ENCODE data around the gene PDZK1. TPM values are rescaled to one million over a fixed set of nuclear protein-coding genes. Genes with fewer than 3 reads are reported as not detected.
"Not testable (repeated sequence)": the region's sequence is repeated elsewhere in the genome, so short reads cannot be mapped to it uniquely, and the experiment has no call there.

Gene PDZK1
- total and polyA plus RNA-seq, 8 donors: 0.13 to 5.1 (median 2.7) TPM; not detected in 2

DNA sequence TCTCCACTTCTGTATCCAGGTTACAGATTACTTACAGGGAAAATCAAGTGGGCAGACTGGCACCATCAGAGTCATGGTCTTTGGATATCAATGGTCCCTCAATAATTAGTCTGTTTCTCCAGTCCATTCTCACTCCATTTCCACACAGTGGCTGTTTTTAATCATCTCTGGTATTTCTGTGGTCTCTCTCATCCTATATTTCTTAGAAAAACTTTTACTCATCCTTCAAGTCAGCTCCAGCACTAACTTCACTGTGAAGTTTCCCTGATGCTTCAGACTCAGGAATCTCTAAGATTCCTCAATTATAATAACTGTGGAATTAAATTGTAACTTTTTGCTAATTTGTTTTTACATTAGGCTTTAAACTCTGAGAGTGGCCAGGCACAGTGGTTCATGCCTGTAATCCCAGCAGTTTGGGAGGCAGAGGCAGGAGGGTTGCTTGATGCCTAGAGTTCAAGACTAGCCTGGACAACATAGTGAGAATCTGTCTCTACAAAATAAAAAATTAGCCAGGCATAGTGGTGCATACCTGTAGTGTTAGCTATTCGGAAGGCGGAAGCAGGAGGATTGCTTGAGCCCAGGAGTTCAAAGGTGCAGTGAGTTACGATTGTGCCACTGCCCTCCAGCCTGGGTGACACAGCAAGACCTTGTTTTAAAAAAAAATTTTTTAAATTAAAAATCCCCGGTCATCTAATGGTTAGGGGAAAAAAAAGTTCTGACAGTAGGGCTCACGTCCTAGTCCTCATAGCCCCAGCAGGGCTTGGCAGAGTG lies 22.7 kb upstream of the PDZK1 start:
- TF ChIP-seq POLR2AphosphoS5 (IDR thresholded peaks at IDR 0.05) (no peak), POLR2A (IDR thresholded peaks at IDR 0.05) (no peak), EP300 (IDR thresholded peaks at IDR 0.05) (no peak)
- TF ChIP-seq, protein P1, sequence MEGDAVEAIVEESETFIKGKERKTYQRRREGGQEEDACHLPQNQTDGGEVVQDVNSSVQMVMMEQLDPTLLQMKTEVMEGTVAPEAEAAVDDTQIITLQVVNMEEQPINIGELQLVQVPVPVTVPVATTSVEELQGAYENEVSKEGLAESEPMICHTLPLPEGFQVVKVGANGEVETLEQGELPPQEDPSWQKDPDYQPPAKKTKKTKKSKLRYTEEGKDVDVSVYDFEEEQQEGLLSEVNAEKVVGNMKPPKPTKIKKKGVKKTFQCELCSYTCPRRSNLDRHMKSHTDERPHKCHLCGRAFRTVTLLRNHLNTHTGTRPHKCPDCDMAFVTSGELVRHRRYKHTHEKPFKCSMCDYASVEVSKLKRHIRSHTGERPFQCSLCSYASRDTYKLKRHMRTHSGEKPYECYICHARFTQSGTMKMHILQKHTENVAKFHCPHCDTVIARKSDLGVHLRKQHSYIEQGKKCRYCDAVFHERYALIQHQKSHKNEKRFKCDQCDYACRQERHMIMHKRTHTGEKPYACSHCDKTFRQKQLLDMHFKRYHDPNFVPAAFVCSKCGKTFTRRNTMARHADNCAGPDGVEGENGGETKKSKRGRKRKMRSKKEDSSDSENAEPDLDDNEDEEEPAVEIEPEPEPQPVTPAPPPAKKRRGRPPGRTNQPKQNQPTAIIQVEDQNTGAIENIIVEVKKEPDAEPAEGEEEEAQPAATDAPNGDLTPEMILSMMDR (IDR thresholded peaks at IDR 0.05): no peak
- WGBS, 5 donors: 62 to 78% (median 70%) methylated on average over 5 of the region's 5 CpGs

DNA sequence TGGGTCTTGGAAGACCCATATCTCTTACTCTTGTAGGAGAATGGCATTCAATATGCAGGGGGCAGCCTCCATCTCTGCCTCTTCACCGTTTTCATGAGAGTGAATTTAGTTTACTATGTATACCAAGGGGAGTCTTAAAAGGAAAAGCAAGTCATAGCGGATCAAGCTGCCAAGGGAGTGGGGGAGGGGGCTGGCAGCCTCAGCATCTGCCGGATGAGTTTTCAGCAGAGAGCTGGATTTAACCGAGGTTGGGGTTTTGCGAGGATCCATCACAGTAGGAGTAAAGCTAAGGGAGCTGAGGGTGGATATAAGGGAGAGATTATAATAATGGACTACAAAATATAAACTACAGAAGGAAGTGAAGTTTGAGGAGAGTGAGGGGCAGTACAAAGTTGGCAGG lies 22.0 kb upstream of the PDZK1 start:
- DNase-seq: no peak
- Histone ChIP-seq H3K27ac (no peak overlapping the region), H3K27me3 (no peaks in the 10 kb centered on the region), H3K36me3 (no peaks in the 10 kb centered on the region), H3K4me1 (no peaks in the 10 kb centered on the region), H3K4me3 (no peak overlapping the region), H3K9me3 (no peaks in the 10 kb centered on the region)
- TF ChIP-seq POLR2A (IDR thresholded peaks at IDR 0.05): no peak
- TF ChIP-seq, protein P1 (IDR thresholded peaks at IDR 0.05): no peak
- no peak for TF ChIP-seq POLR2AphosphoS5 (IDR thresholded peaks at IDR 0.05)
- no peak for TF ChIP-seq EP300 (IDR thresholded peaks at IDR 0.05)
- WGBS, 5 donors: 56 to 71% (median 69%) methylated on average over 5 of the region's 5 CpGs
- intact Hi-C loops (cut with DNase I; ENCODE audit: low total_unique reads): no loop called here

More for the DNA sequence above, 22.7 kb upstream of the PDZK1 start:
- Histone ChIP-seq H3K9me3 (no peaks in the 10 kb centered on the region), H3K36me3 (no peaks in the 10 kb centered on the region), H3K27me3 (no peaks in the 10 kb centered on the region), H3K4me1 (no peaks in the 10 kb centered on the region), H3K4me3 (no peak overlapping the region), H3K27ac (no peak overlapping the region)
- no peak for DNase-seq
- intact Hi-C loops (cut with DNase I; ENCODE audit: low total_unique reads): no loop called here

- H3K27me3 ChIP-seq; H3K27ac ChIP-seq; DNase-seq; H3K9me3 ChIP-seq; H3K36me3 ChIP-seq; intact Hi-C loops (cut with DNase I; ENCODE audit: low total_unique reads); H3K4me1 ChIP-seq; H3K4me3 ChIP-seq: not testable (repeated sequence)
- WGBS, 5 donors: 92 to 99% (median 96%) methylated on average over 5 of the region's 5 CpGs
Observed at GRCh38 chr1:145726193-145726592, 19.0 kb upstream of the PDZK1 start.

DNA sequence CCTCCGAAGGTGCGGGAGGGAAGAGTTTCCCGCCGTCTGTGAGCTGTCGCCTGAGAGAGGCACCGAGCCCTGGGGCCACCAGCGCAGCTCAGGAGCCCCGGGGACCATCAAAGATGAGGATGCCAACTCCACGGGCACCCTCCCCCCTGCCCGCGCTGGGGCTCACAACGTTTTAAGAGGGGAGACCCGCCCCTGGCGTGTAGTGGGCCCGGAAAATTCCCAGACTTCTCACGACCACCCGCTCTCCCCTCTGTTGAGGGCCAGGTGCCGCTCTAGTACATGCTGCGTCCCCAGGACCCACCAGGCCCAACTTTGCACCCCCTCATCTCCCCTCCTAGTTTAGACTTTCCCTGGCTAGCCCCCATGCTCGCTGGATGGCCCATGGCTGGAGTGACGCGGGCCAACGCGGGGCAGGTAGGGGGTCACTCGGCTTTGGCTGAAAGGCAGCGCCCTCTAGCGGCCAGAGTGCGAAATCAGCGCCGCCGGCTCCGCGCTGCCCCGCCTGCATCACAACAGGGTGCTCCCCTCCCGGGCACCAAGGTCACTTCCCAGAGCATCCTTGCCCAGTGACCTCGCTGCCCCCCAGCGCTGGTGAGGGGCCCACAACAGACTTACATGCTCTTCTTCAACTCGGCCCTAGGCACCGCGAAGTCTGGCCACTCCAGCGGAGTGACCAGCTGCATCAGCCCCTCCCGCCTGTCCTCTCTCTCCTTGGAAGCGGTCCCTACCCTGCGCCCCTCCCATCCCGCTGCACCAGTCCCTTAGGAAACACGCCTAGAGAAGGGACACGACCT lies 13.9 kb upstream of the PDZK1 start:
- TF ChIP-seq EP300 (IDR thresholded peaks at IDR 0.05): no peak
- peak in 1 of 3 donors; percentile 29 for TF ChIP-seq POLR2AphosphoS5 (IDR thresholded peaks at IDR 0.05)
- no peak for TF ChIP-seq POLR2A (IDR thresholded peaks at IDR 0.05)
- TF ChIP-seq, protein P1 (IDR thresholded peaks at IDR 0.05): peak in 5 of 7 experiments; percentile 55 to 94 (median 89)
- Histone ChIP-seq H3K36me3 (no peaks in the 10 kb centered on the region), H3K4me3 (peak overlapping the region; percentile 28 to 39 (median 32)), H3K27ac (no peak overlapping the region), H3K4me1 (peaks cover 10 to 20% (median 14%) of the 10 kb centered on the region in 4 donors), H3K9me3 (no peaks in the 10 kb centered on the region), H3K27me3 (peaks cover 0 to 10% (median 0%) of the 10 kb centered on the region in 3 donors)
- WGBS, 5 donors: 6 to 14% (median 8%) methylated on average over 14 to 47 of the region's 47 CpGs
- DNase-seq: peak; percentile 77 to 86
- intact Hi-C loops (cut with DNase I; ENCODE audit: low total_unique reads): no loop called here
